Fibroblast of the aortic adventitia (primary cell): Measurements from ENCODE around the gene CBLB. TPM values are rescaled to one million over a fixed set of nuclear protein-coding genes. Genes with fewer than 3 reads are reported as not detected.

ENCODE experiments used
- DNase-seq: peaks from one replicate; pipeline ENCODE4 v3.0.0-alpha.2; 2010; ENCODE audit warnings: low read depth
- H3K4me3 ChIP-seq: 2 replicates; pipeline ENCODE4 v1.5.1; 2011; ENCODE audit warnings: low read depth, mild to moderate bottlenecking, control low read depth, low read length, moderate library complexity
- total RNA-seq: library from RNA; depleted of rRNA; stranded (reverse); fragments of >200 nt; gene quantifications from 2 replicates; pipeline ENCODE4 v1.2.3, GENCODE V29; 2012; ENCODE audit warnings: low replicate concordance
- TF ChIP-seq, protein P1 (sequence below): IDR thresholded peaks from 2 replicates; pipeline ENCODE4 v1.5.1; 2011; ENCODE audit warnings: mild to moderate bottlenecking, low read length, control low read depth, inconsistent platforms; ENCODE audit not compliant: insufficient read depth

Gene CBLB
- total RNA-seq, 1 donor, result 63.9 TPM

DNA sequence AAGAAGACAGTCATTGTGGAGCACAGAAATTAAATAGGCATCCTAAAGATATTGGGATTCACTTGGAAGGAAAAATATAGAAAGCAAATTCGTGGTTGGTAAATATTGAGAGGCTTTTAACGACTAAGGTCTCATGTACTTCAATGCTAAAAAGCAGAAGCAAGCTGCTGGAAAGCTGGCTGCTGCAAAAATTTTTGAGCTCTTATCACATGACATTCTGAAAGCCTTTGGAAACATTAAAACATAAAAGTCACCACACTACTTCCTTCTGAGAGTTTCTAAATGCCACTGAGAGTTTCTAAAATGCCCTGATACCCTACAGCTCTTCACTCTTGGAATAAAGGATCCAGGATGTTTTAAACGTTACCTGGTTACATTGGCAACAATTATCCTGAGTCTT is 39.0 kb upstream of the CBLB start:
- peak; percentile 58 for DNase-seq
- TF ChIP-seq, protein P1, sequence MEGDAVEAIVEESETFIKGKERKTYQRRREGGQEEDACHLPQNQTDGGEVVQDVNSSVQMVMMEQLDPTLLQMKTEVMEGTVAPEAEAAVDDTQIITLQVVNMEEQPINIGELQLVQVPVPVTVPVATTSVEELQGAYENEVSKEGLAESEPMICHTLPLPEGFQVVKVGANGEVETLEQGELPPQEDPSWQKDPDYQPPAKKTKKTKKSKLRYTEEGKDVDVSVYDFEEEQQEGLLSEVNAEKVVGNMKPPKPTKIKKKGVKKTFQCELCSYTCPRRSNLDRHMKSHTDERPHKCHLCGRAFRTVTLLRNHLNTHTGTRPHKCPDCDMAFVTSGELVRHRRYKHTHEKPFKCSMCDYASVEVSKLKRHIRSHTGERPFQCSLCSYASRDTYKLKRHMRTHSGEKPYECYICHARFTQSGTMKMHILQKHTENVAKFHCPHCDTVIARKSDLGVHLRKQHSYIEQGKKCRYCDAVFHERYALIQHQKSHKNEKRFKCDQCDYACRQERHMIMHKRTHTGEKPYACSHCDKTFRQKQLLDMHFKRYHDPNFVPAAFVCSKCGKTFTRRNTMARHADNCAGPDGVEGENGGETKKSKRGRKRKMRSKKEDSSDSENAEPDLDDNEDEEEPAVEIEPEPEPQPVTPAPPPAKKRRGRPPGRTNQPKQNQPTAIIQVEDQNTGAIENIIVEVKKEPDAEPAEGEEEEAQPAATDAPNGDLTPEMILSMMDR, result no peak
- H3K4me3 ChIP-seq, result no peak overlapping the region

DNA sequence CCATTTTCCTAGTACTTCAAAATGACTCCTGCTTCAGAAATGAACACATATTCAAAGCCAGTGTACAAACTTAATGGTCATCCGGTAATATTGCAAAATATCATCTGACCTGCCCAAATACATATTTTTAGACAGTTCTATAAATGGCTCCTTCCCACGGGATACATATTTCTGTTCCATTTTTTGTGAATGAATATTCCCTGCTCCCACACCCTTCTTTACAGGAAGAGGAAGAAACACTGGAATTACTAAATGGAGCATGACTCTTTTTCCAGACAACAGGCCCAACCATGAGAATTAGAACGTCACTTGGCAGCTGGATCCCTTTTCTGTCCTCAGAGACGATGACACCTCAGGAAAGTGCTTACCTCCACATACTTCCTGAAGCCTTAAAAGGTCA is 38.0 kb upstream of the CBLB start:
- DNase-seq, result peak; percentile 96
- TF ChIP-seq, protein P1, result no peak
- no peak overlapping the region for H3K4me3 ChIP-seq

DNA sequence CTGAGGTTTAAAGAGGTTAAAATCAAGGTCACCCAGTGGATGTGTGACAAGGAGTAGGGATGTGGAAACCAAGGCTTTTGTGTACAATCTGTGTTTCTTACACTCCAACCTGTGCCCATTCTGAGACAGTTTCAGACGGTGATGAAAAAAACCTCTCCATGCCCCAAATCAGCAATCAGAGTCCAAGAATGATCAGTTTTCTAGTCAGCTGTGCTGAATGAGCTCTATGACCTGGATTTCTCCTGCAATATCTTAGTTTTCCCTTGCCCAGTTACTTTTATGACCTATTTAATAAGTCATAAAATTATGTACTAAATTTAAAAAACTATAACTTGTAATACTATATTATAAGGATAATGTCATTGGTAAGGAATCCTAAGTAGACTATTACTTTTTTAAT is 37.5 kb upstream of the CBLB start:
- H3K4me3 ChIP-seq, result no peak overlapping the region
- no peak for DNase-seq
- TF ChIP-seq, protein P1, result no peak

DNA sequence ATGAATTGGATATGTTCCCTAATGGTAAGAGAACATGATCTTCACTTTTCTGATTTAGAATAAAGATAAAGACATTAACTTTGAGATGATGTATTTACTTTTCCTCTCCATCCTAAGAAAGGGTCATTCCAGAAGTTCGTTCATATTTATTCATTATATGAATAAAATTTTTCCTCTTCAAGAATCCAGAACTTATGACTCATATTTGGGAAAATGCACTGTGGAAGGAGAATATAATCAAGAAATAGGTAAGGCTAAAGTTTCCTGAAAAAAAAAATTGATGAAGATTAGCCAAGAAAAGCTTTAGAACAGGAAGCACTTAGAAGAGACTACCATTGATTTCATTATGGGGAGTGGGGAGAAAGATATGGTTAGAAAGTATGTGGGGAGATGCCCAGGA is 36.5 kb upstream of the CBLB start:
- H3K4me3 ChIP-seq, result no peak overlapping the region
- peak; percentile 13 for DNase-seq
- TF ChIP-seq, protein P1, result no peak

DNA sequence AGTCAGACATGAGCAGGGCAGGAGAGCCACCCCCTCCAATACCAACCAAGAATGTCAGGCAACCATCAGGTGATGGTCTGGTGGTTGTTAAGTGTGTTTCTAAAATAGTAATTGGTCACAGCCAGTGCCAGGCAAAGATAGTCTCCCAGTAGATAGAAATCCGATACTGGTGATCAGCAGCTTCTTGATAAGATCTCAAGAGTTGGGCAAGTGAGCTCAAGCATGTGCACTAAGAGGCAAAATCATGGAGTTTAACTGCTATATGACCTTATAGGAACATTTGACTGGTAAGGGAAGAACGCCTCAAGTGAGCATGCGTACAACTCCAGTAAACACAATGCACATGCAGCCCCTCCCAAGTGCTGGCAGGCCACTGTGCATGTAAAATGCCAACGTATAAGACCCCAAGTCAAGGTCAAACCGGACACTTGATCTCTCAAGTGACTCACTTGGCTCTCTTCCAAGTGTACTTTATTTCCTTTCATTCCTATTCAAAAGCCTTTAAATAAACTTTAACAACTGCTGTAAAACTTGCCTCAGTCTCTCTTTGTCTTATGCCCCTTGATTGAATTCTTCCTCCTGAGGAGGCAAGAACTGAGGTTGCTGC is 36.0 kb upstream of the CBLB start:
- DNase-seq, result no peak
- no peak overlapping the region for H3K4me3 ChIP-seq
- TF ChIP-seq, protein P1, result no peak

DNA sequence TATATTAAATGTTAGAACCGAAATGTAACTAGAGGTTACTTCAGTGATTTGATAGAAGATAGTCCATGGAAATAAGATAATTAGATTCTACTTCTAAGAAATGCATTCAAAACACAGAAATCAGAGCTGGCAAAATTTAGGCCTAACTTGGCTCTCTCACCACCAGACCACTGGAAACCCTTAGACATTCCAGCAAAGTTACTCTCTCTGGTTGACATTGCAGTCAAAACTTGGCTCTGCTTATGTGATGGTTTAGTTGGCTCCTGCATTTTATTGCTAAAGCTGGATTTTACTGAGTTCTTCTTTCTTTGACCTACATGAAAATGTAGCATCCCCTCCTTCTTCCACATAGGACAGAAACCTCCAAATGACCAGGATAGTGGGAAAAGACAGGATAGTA is 35.4 kb upstream of the CBLB start:
- TF ChIP-seq, protein P1, result no peak
- H3K4me3 ChIP-seq, result no peak overlapping the region
- DNase-seq, result peak; percentile 65

DNA sequence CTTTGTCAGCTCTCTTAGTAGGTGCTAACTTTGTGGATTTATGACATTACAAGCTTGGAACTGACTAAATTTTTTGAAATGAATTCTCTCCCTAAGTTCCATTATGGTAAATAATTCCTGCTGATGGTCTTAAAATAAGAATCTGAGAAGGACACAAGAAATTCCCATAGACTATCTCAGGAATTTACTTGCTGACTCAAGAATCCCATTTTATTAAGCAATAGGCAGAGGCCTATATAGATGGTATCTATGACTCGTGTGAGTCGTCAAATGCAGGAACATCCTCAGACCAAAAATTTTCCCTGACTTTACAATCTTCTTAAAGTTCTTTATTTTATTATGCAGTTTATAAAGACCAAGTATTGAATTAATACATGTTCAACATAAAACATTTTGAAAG is 30.7 kb upstream of the CBLB start:
- H3K4me3 ChIP-seq, result no peak overlapping the region
- DNase-seq, result peak; percentile 81
- TF ChIP-seq, protein P1, result no peak
